GM12891 (cell line): ENCODE data around the gene CXCR4.
A peak's percentile ranks its signal among the peaks of the same experiment; 100 is the strongest.

Source experiments
- POLR2A ChIP-seq: IDR thresholded peaks from 2 replicates; pipeline ENCODE4 v1.6.1; 2011; ENCODE audit warnings: low read depth, low read length, control low read depth
- POLR2AphosphoS5 ChIP-seq: IDR thresholded peaks from 2 replicates; pipeline ENCODE4 v1.6.1; 2011; ENCODE audit warnings: low read depth, low read length, control low read depth
- POU2F2 ChIP-seq: IDR thresholded peaks from 2 replicates; pipeline ENCODE4 v1.6.1; 2011; ENCODE audit warnings: low read depth, mild to moderate bottlenecking, control low read depth, low read length, moderate library complexity
- SPI1 ChIP-seq: IDR thresholded peaks from 2 replicates; pipeline ENCODE4 v1.6.1; 2011; ENCODE audit warnings: low read depth, low read length, control low read depth
- TAF1 ChIP-seq: IDR thresholded peaks from 2 replicates; pipeline ENCODE4 v1.6.1; 2011; ENCODE audit warnings: low read depth, low read length, control low read depth

- TF ChIP-seq TAF1 (no peak), POLR2AphosphoS5 (peak; percentile 69; the same call in 1 of the 2 replicates), POLR2A (no peak; the same call in 1 of the 2 replicates), POU2F2 (no peak), SPI1 (no peak)
These were observed 2.7 kb downstream of the CXCR4 start for GRCh38 chr2:136115183-136115761.
